Measurements from ENCODE around the gene GHRH. TPM values are rescaled to one million over a fixed set of nuclear protein-coding genes. Genes with fewer than 3 reads are reported as not detected.

GHRH gene
- total and polyA plus RNA-seq, 9 donors, result not detected

GRCh38 chr20:37263686-37264085 lies 2.1 kb upstream of the GHRH start:
- H3K4me1 ChIP-seq (ENCODE audit: control insufficient read depth, insufficient read depth, low read length), result no peaks in the 10 kb centered on the region
- no peak overlapping the region for H3K4me3 ChIP-seq (ENCODE audit: low read length)
- no peak overlapping the region for H3K27ac ChIP-seq (ENCODE audit: low read length)
- peaks cover 13% of the 10 kb centered on the region for H3K27me3 ChIP-seq (ENCODE audit: control insufficient read depth, insufficient read depth, low read length)
- WGBS (ENCODE audit: insufficient coverage), result 65% methylated on average over 2 of the region's 6 CpGs
- H3K36me3 ChIP-seq (ENCODE audit: control insufficient read depth, insufficient read depth, low read length), result no peaks in the 10 kb centered on the region
- no peaks in the 10 kb centered on the region for H3K9me3 ChIP-seq (replicated peaks; ENCODE audit: control insufficient read depth, low read depth, low read length)
- DNase-seq, result no peak

- Histone ChIP-seq H3K9me3 (replicated peaks; ENCODE audit: control insufficient read depth, low read depth, low read length) (no peaks in the 10 kb centered on the region), H3K27ac (ENCODE audit: low read length) (no peak overlapping the region), H3K27me3 (ENCODE audit: control insufficient read depth, insufficient read depth, low read length) (peaks cover 14% of the 10 kb centered on the region), H3K36me3 (ENCODE audit: control insufficient read depth, insufficient read depth, low read length) (no peaks in the 10 kb centered on the region), H3K4me3 (ENCODE audit: low read length) (no peak overlapping the region), H3K4me1 (ENCODE audit: control insufficient read depth, insufficient read depth, low read length) (no peaks in the 10 kb centered on the region)
- WGBS (ENCODE audit: insufficient coverage), result 28% methylated on average over 4 of the region's 8 CpGs
- no peak for DNase-seq
These were observed 891 bp upstream of the GHRH start for GRCh38 chr20:37262505-37262904.

- no peak overlapping the region for H3K27ac ChIP-seq (ENCODE audit: low read length)
- H3K27me3 ChIP-seq (ENCODE audit: control insufficient read depth, insufficient read depth, low read length), result peaks cover 15% of the 10 kb centered on the region
- no peak overlapping the region for H3K4me3 ChIP-seq (ENCODE audit: low read length)
These were observed 691 bp downstream of the GHRH start for GRCh38 chr20:37260923-37261322.

GRCh38 chr20:37259865-37260264 lies 1.7 kb downstream of the GHRH start:
- H3K27me3 ChIP-seq (ENCODE audit: control insufficient read depth, insufficient read depth, low read length), result peaks cover 15% of the 10 kb centered on the region
- no peaks in the 10 kb centered on the region for H3K36me3 ChIP-seq (ENCODE audit: control insufficient read depth, insufficient read depth, low read length)
- no peak overlapping the region for H3K27ac ChIP-seq (ENCODE audit: low read length)
- no peak overlapping the region for H3K4me3 ChIP-seq (ENCODE audit: low read length)
- H3K4me1 ChIP-seq (ENCODE audit: control insufficient read depth, insufficient read depth, low read length), result no peaks in the 10 kb centered on the region
- H3K9me3 ChIP-seq (replicated peaks; ENCODE audit: control insufficient read depth, low read depth, low read length), result no peaks in the 10 kb centered on the region
- no peak for DNase-seq
- no CpG with 5 or more reads among the region's 3 CpGs for WGBS (ENCODE audit: insufficient coverage)

More at GRCh38 chr20:37260923-37261322, 691 bp downstream of the GHRH start:
- no peak for DNase-seq
- no peaks in the 10 kb centered on the region for H3K9me3 ChIP-seq (replicated peaks; ENCODE audit: control insufficient read depth, low read depth, low read length)
- no peaks in the 10 kb centered on the region for H3K4me1 ChIP-seq (ENCODE audit: control insufficient read depth, insufficient read depth, low read length)
- WGBS (ENCODE audit: insufficient coverage), result 66% methylated on average over 3 of the region's 4 CpGs
- H3K36me3 ChIP-seq (ENCODE audit: control insufficient read depth, insufficient read depth, low read length), result no peaks in the 10 kb centered on the region

GRCh38 chr20:37259031-37259430 lies 2.6 kb downstream of the GHRH start:
- H3K36me3 ChIP-seq (ENCODE audit: control insufficient read depth, insufficient read depth, low read length), result no peaks in the 10 kb centered on the region
- no peak overlapping the region for H3K4me3 ChIP-seq (ENCODE audit: low read length)
- no peaks in the 10 kb centered on the region for H3K9me3 ChIP-seq (replicated peaks; ENCODE audit: control insufficient read depth, low read depth, low read length)
- 47% methylated on average over 11 of the region's 11 CpGs for WGBS (ENCODE audit: insufficient coverage)
- no peak overlapping the region for H3K27ac ChIP-seq (ENCODE audit: low read length)
- peaks cover 15% of the 10 kb centered on the region for H3K27me3 ChIP-seq (ENCODE audit: control insufficient read depth, insufficient read depth, low read length)
- DNase-seq, result no peak
- H3K4me1 ChIP-seq (ENCODE audit: control insufficient read depth, insufficient read depth, low read length), result no peaks in the 10 kb centered on the region

DNA sequence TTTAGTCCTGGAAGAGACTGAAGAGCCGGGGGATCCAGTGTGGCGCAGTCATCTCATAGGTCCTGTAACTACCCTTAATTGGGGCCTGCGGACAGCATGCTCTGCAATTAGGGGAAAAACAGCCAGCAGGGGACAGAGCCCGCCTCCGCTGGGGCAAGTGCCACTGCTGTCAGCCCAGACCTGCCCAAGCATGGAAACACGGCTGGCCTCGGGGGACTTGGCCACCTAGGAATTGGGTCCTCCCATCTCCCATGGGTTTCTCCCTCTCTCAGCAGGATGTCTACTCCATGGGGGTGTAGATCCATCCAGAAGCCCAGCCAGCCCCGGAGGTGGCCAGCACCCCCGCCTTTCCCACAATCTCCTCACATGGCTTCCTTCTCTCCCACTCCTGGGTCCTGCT lies 3.6 kb downstream of the GHRH start:
- H3K9me3 ChIP-seq (replicated peaks; ENCODE audit: control insufficient read depth, low read depth, low read length), result no peaks in the 10 kb centered on the region
- 36% methylated on average over 9 of the region's 9 CpGs for WGBS (ENCODE audit: insufficient coverage)
- H3K27ac ChIP-seq (ENCODE audit: low read length), result no peak overlapping the region
- H3K36me3 ChIP-seq (ENCODE audit: control insufficient read depth, insufficient read depth, low read length), result no peaks in the 10 kb centered on the region
- H3K27me3 ChIP-seq (ENCODE audit: control insufficient read depth, insufficient read depth, low read length), result peaks cover 15% of the 10 kb centered on the region
- no peak overlapping the region for H3K4me3 ChIP-seq (ENCODE audit: low read length)
- H3K4me1 ChIP-seq (ENCODE audit: control insufficient read depth, insufficient read depth, low read length), result no peaks in the 10 kb centered on the region
- DNase-seq, result no peak

- Histone ChIP-seq H3K36me3 (ENCODE audit: control insufficient read depth, insufficient read depth, low read length) (no peaks in the 10 kb centered on the region), H3K27me3 (ENCODE audit: control insufficient read depth, insufficient read depth, low read length) (peaks cover 15% of the 10 kb centered on the region), H3K9me3 (replicated peaks; ENCODE audit: control insufficient read depth, low read depth, low read length) (no peaks in the 10 kb centered on the region), H3K4me1 (ENCODE audit: control insufficient read depth, insufficient read depth, low read length) (no peaks in the 10 kb centered on the region), H3K4me3 (ENCODE audit: low read length) (no peak overlapping the region), H3K27ac (ENCODE audit: low read length) (no peak overlapping the region)
- no peak for DNase-seq
- no CpG with 5 or more reads among the region's 2 CpGs for WGBS (ENCODE audit: insufficient coverage)
These were observed 4.1 kb downstream of the GHRH start for GRCh38 chr20:37257530-37257929.

DNA sequence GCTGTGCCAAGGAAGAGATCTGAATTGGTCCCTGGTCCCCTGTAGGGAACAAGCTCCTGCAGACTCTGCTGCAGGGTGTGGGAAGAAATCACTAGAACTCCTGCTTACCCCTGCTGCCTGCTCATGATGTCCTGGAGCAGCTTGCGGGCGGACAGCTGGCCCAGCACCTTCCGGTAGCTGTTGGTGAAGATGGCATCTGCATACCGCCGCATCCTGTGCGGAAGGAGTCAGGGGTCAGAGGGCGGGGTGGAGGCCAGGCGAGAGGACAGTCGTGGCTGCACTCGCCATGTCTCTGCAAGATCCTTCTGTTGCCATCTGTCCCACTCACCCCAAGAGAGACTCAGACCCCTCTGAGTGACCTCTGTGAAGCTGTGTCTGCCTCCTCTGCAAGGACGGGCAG lies 5.3 kb downstream of the GHRH start:
- DNase-seq, result no peak
- 76% methylated on average over 4 of the region's 11 CpGs for WGBS (ENCODE audit: insufficient coverage)
- Histone ChIP-seq H3K36me3 (ENCODE audit: control insufficient read depth, insufficient read depth, low read length) (no peaks in the 10 kb centered on the region), H3K27ac (ENCODE audit: low read length) (no peak overlapping the region), H3K4me3 (ENCODE audit: low read length) (no peak overlapping the region), H3K9me3 (replicated peaks; ENCODE audit: control insufficient read depth, low read depth, low read length) (no peaks in the 10 kb centered on the region), H3K4me1 (ENCODE audit: control insufficient read depth, insufficient read depth, low read length) (peaks cover 6% of the 10 kb centered on the region), H3K27me3 (ENCODE audit: control insufficient read depth, insufficient read depth, low read length) (peaks cover 10% of the 10 kb centered on the region)

GRCh38 chr20:37254114-37254878 lies 7.3 kb downstream of the GHRH start:
- Histone ChIP-seq H3K9me3 (replicated peaks; ENCODE audit: control insufficient read depth, low read depth, low read length) (no peaks in the 10 kb centered on the region), H3K4me1 (ENCODE audit: control insufficient read depth, insufficient read depth, low read length) (peaks cover 6% of the 10 kb centered on the region), H3K4me3 (ENCODE audit: low read length) (no peak overlapping the region), H3K36me3 (ENCODE audit: control insufficient read depth, insufficient read depth, low read length) (no peaks in the 10 kb centered on the region), H3K27ac (ENCODE audit: low read length) (no peak overlapping the region), H3K27me3 (ENCODE audit: control insufficient read depth, insufficient read depth, low read length) (peaks cover 6% of the 10 kb centered on the region)
- WGBS (ENCODE audit: insufficient coverage), result no CpG with 5 or more reads among the region's 7 CpGs
- no peak for DNase-seq

DNA sequence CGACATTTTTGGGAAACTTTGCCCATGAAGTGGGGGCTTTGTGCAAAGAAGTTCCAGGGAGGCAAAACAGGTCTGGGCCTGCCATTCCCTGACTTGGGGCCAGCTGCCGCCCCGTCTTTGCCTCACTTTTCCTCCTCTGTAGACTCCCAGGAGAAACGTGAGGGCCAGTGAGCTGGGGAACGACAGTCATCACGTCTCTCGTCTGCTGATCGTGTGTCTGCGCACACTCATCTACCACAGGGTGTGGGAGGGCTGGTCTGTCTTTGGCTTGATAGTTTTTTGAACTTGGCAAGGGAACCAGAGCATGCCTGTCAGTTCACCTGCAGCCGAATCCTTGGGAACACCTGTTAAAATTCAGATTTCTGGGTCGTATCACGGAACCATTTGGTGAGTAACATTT lies 8.5 kb downstream of the GHRH start:
- DNase-seq, result no peak
- Histone ChIP-seq H3K36me3 (ENCODE audit: control insufficient read depth, insufficient read depth, low read length) (no peaks in the 10 kb centered on the region), H3K4me3 (ENCODE audit: low read length) (no peak overlapping the region), H3K4me1 (ENCODE audit: control insufficient read depth, insufficient read depth, low read length) (peaks cover 6% of the 10 kb centered on the region), H3K27me3 (ENCODE audit: control insufficient read depth, insufficient read depth, low read length) (peaks cover 2% of the 10 kb centered on the region), H3K9me3 (replicated peaks; ENCODE audit: control insufficient read depth, low read depth, low read length) (no peaks in the 10 kb centered on the region), H3K27ac (ENCODE audit: low read length) (no peak overlapping the region)
- 81% methylated on average over 8 of the region's 12 CpGs for WGBS (ENCODE audit: insufficient coverage)
